NCI-H2227 treated with DMSO at 0.1 percent for 48 hours (cell line): Measurements from ENCODE around the gene RPL23.

Experiments used
- DNase-seq: peaks from one replicate; lab custom pipeline; 2025; lab: John Stamatoyannopoulos, UW

Gene RPL23

DNA sequence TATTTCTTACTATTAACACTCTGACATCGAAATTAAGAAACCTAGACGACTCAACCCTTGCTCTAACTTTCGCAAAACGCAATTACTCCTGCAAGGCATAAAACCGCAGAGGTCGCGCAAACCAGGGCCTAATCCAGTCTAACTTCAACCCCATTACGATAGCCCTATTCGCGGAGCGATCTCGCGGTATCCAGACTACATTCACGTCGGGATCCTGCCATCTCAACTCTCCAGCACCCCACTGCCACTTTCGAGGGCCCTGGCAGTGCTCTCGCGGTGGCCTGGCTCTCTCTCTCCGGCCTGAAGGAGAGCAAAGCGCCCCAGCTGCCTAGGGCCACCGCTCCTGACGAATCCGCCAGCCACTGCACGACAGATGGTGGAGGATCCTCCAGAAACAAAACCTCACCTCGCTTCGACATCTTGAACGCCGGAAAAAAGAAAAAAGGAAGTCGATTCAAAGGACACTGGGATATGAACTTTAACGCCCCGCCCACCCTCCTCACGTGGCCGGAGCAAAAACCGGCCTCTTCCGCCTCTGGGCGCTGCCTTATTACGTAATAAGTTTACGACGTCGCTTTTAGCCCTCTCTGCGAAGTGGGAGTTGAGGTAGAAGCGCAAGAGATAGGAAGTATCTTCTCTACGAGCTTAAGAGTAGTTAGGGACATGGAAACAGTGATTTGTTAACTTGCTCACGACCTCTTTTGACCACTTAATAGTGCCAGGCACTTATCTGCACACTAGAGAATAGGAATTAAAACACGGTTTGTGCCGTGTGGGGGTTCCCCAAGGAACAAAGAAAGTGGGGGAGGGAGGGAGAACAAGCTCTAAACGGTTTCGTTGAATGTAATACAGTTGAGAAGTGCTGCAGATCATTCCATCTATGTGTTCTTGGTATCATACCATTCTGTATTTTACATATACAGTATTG is at the start of gene RPL23:
RPL23 (minus strand) TSS at position 430 of the 928 bp plus-strand sequence; CDS start at position 419, 11 bp downstream.
- DNase-seq = peak; percentile 96

DNA sequence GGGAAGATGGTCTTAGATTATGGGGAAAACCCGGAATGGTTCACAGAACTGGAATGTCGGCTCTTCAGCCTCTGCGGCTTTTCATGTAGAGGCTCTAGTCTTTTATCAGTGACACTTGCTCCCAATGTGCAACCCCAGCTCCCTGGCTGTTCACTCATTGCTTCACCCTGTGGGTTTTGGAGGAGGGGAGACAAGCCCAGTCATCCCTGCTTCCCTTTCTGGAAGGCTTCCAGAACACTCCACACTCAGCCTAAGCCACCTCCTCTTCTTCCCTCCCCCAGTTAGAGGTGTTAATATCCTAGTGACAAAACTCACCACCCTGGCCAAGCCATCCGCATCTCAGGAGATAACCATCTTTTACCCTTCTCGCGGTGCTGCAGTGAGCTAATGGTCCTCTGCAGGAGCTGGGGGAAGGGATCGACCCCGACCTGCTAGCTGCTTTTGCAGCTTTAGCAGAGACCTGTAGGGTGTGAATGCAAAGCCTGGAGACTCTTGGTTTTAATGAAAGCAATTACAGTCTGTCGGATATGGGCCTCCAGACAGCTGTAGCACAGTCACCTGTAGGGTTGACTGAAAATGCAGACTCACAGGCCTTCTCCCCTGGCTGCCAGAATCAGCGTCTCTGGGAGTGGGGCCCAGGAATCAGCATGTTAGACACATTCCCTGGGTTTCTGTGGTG is 47.6 kb upstream of the RPL23 start:
- DNase-seq = peak; percentile 58

DNA sequence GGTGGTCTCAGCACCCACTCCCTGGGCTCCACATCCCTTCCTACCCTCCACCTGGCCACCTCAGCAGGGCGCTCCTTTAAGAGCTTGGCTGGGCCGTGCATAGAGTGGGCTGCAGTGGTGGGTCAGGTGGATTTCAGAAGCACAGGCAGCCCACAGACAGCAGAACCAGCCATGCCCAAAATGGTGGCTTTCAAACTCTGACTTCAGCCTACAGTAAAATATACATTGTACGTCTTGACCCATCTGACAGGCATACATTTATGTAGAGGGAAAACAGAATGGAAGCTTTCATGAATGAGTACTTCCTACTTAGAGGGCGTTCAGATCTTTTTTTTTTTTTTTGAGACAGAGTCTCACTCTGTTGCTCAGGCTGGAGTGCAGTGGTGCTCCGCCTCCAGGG is 45.9 kb upstream of the RPL23 start:
- no peak for DNase-seq

DNA sequence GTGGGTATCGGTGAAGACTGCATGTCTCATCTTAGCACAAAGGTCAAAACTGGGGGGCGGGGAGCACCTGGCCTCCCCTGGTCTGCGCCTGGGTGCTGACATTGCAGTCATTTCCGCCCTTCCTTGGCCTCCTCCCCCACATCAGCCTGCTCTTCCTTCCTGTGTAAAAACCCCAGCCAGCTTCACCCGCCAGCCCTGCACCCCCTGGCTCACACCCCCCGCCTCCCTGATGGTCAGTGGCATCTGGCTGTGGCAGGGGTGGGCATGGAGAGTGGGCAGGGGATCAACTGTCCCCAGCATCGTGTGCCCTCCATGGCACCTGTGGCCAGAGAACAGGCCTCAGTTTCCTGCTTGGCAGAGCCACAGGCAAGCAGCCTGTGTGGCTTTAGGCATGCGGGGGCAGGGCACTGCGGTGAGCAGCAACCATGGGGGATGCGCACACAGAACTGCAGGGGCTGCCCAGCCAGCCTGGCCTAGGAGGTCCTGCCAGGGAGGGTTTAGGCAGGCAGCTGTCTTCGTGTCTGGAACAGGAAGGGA is 45.4 kb upstream of the RPL23 start:
- DNase-seq = no peak

DNA sequence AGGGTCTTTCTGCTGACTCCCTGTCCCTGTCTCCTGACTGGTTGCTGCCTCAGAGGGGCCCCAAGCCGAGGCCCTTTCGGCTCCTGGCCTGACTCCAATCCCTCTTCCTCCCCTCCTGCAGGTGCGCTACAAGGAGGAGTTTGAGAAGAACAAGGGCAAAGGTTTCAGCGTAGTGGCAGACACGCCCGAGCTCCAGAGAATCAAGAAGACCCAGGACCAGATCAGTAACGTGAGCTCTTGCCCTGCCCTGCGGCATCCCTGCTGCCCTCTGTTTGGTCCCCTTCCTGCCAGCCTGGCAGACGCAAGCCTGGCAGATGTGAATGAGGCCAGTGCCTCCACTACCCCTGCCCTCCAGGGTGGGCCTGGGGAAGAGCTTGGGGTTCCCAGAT is 44.8 kb upstream of the RPL23 start:
- DNase-seq = no peak

DNA sequence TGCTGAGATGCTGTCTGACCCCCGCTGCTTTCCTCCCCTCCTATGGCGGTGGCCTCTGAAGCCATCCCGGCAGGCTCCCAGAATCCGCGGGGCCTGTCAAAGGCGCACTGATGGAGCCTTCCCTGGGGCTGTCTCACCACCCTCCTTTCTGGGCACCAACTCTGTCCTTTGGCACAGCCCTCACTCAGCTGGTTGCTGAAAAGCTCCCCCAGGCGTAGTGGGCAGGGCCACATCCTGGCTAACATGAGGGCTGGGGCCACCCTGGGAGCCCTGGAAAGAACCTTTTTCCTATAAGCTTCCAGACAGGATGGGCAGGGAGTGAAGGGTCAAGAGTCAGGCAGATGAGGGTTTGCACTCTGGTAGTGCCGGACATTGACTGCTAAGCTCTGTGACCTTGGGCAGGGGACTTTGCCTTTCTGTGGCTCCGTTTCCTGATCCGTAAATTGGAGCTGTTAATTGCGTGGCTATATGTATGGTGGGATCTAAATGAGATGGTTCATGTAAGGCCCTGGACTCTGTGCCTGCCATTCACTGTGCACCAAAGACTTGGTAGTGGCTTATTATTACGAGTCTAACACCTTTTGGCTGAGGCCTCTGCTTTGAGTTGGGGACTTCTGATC is 44.3 kb upstream of the RPL23 start:
- no peak for DNase-seq

DNA sequence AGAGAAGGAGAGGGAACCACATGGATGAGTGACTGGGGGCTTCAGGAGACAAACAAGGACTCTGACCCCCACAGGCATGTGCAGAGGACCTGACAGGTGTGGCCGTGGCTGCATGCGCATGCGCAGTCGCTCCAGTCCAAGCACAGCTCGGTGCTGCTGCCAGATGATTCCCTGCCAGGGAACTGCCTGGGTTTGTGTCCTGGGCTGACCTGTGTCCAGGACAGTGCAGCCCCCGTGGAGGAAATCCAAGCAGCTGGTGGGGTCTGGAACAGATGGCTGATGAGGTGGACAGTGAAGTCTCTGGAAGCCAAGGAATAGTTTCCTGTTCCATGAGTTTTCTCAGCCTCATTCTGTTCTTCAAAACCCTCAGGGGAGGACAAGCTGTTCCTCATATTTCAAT is 43.7 kb upstream of the RPL23 start:
- no peak for DNase-seq

DNA sequence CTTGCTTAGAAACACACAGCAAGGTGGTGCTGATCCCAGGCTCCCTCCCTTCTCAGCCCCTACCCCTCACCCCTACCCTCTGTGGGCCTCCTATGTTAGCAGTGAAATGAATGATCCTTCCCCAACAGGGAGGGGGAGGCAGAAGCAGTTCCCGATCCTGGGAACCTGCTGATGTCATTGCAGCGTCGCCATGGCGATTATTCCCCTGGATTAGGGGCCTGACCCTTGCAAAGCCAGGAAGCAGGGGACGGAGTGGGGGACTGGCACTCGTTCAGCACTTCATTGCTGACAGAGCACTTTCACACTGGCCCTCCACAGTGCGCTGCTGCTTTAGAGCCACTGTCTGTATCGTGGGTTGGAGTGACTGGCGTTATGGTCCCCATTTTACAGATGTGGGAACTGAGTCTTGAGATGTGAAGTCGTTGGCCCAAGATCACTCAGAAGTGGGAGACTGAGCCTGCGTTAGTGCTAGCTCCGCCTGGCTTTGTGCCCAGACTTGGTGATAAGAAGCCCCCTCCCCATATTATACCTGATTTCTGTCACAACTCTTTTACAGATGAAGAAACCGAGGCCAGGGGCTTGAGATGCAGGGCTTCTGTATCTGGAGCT is 42.9 kb upstream of the RPL23 start:
- no peak for DNase-seq

DNA sequence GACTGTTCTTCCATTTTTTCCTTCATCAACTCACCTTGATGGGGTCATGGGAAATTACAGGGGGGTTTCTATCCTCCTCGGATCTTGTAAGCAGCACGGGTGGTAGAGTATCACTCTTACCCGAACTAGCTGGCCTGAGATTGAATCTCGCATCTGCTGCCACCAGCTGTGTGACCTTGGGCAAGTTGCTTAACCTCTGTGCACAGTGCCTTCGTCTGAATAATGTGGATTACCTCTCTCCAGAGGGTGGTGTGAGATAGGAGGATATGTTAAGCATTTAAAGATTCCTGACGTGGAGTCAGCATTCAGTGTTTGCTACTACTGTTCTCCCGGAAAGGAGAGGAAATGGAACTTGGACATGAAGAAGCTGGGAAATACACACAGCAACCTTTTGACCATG is 40.8 kb upstream of the RPL23 start:
- no peak for DNase-seq

DNA sequence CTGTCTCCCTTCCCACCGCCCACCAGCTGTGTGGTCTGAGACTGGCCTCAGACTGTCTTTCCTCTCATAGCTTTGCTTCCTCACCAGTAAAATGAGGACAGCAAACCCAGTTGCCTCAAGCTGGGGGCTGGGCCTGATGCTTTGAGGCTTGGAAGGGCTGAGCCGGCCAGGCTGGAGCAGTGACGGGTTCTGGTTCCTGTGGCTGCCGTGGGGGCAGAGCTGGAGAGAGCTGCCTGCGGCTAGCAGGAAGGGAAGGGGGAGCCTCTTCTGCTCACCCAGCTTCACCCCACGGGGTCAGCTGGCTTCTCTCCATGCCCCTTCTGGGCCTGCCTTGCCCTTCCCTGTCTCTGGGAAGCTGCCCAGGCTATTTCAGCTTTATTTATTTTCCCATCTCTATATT is 40.1 kb upstream of the RPL23 start:
- DNase-seq = no peak

DNA sequence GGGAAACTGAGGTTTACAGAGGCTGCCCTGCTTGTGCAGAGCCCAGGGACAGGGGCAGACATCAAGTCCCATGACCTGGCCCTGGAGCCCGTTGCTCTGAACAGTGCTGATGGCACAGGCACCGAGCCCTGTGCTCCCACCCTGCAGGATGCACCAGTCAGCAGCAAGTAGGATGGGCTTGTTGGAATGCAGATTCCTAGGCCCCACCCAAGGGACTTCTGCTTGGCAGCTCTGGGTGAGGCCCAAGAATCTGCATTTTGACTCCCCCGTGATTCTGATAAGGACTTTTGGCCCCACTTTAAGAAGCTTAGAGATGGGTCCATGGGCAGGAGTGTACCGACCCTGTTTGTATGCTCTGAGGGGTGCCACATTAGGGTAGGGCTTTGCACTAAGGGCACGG is 39.6 kb upstream of the RPL23 start:
- DNase-seq = no peak

DNA sequence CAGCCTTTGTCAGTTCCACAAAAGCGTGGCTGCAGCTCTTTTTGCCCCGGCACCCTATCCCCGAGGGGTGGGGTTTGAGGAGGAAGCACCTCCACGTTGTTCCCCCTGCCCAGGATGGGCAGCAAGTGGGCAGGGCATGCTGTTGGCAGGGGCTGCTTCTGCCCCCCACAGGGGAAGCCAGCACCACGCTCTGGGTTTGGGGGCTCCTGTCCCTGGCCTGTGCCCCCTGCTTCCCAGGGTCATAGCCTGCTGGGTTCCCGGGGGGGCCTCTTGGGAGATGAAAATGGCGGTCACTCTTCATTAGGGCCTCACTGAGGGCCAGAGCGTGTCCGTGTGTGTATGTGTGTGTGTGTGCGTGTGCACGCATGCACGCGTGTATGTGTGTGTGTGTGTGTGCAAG is 39.1 kb upstream of the RPL23 start:
- no peak for DNase-seq

DNA sequence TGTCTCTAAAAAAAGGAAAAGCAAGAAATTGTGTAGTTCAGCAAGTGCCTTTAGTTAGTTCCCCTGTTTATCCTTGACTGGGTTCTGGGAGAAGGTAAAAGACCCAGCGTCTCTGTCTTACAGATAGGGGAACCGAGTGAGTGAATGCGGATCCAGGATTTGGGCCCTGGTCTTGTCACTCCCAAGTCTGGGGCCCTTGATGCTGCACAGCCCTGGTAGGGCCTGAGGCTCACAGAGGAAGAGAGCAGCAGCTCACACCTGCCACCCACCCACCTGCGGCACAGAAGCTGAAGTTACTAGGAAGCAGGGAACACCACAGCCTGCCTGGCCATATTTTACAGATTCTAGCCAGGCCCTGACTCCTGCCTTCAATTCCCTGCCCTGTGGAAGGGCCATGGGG is 38.6 kb upstream of the RPL23 start:
- no peak for DNase-seq

DNA sequence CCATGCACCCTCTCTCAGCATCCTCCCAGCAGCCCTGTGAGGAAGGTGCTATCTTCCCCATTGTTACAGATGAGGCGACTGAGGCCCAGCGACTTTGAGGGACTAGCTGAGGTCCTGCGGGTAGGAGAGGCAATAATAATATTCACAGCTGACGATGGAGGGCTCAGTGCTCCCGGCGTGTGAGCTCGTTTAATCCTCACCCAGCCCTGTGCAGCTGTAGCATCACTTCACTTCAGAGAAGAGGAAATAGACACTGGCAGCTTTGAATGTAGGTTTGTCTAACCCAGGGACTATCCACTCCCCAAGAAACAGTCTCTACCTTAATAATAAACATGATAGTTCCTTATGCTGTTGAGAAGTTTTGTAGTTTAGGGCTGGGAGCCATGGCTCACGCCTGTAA is 37.9 kb upstream of the RPL23 start:
- DNase-seq = no peak

DNA sequence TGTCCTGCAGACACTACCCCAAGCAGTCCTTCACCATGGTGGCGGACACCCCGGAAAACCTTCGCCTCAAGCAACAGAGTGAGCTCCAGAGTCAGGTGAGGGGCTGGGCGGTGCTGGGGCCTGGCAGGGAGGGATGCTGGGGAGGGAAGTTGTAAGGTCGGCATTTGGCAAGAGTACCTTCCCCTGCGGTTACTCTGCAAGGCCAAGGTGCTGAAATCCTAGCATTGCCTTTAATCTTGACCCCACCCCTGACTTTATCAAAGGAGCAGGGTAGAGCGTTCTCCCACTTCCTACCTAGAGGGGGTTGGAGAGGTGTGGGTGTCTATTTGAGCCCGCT is 36.9 kb upstream of the RPL23 start:
- no peak for DNase-seq

DNA sequence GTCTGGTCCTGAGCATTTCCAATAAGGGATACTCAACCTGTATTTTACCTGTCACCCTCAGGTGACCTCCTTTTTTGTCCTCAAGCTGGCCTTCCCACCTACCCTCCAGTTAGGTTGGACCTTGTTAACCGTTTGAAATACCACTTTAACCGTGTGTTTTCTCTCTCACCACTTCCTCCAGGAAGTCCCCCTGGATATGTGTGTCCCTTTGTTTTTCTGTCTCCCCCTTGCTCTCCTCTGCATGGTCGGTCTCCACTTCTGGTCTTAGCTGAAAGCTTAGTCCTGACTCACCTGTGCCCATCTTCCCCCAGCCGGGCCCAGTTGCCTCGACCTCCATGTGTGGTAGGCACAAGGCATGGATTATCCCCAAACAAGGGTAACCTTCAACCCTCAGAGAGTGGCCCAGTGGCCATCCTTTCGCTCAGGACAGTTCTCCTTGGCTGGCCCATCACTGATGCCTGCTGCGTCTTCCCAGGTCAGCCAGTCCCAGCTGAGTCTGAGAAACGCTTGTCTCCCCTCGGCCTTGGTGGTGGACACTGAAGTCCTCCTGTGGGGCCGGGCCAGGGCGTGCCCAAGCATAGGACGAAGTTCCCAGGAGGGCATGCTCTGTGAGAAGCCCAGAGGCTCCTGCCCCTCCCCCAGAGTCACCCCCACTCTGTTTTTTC is 36.4 kb upstream of the RPL23 start:
- DNase-seq = no peak

DNA sequence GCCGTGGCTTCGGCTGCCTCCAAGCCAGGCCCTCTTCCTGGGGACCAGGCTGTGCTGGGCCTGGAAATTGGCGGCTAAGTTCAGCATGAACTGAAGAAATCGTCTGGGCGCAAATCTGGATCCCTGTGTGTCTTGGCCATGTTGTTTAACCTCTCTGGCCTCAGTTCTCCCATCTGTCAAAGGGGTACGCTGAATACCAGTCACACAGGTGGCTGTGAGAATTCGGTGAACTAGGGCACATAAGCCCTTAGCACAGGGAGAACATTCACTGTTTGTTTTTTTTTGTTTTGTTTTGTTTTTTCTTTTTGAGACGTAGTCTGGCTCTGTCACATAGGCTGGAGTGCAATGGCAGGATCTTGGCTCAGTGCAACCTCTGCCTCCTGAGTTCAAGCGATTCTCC is 35.3 kb upstream of the RPL23 start:
- DNase-seq = no peak

DNA sequence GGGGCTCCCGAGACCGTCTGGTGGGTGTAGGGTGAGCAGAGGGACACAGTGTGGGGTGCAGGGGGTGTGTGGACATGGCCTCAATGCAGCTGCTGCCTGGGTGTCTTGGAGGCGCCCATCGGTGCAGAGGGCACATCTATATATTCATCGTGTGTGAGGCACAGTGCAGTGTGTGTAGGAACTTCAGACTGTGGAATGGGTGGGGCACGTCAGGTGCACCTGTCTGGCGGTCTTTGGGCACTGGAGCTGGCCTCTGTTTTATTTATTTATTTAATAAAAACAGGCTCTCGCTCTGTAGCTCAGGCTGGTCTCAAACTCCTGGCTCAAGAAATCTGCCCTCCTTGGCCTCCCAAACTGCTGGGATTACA is 33.1 kb upstream of the RPL23 start:
- DNase-seq = no peak

DNA sequence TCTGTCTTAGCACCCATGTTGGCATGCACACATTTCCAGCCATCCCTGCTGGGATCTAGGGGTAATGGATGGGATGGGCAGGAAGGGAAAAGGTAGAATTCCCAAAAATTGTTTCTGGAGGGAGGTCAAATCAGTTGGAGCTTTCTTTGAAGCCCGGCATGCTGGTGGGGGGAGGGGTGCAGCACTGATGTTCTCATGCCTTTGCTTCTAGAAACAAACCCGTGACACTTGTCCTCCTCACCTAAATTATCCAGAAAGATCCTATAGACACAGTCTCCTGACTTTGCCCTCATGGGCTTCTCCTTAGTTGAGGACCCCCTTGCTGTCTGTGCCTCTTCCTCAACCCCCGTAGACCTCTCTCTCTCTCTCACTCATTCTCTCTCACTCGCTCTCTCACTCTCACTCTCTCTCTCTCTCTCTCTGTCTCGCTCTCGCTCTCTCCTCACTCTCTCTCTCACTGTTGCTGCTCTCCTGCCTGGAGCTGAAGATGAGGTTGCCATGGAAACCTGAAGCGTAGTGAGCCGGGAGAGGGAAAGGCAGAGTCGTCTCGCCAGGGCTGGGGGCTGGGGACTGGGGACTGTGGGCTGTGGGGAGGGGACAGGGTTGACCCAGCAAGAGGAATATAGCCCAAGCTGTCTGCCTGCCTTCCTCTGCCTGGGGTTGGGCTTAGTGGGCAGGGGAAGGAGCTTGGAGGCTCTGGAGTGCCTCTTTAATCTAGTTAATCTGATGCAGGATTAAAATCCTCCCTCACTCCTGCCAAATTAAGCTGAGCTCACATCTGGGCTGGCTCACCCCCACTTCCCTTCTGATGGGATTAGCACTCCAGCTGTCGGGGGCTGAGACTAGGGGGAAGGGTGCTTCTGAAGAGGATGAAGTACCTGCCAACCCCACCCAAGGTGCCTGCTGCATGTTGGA is 32.5 kb upstream of the RPL23 start:
- DNase-seq = peak; percentile 87

DNA sequence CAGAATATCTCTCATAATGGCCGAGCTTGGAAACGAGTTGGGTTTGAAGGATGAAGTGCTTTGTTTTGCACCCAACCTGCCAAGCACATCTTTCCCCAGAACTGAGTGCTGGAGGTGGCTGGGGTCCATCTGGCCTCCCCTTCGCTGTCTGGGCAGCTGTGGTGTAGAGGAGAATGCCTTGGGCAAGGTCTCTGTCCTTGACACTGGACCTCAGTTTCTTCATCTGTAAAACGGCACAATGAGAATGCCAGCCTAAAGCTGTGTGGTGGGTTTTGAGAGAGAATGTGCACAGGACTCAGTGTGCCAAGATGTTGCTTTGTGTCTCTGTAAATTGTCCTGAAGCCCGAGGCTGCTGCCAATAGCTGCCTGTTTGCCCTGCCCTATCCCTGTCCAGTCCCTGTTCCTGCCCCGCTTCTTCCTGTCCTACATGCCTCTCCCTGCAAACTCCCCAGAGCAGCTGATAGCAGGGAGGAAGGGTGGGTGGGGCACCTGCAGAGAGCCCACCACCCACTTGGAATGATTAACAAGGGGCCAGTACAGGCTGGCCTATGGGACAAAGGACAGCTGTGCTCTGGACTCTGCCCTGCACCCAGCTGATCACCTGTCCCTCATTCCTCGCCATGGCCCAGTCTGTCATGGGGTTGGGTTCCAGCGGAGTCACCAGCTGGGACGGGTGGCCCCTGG is 31.7 kb upstream of the RPL23 start:
- peak; percentile 12 for DNase-seq
